HEK293 (cell line): ENCODE data around the gene FAM209B.

ENCODE experiments used
- CTCF ChIA-PET: fragments of 350-600 bp; formaldehyde crosslinking; extraction: SDS; loops from one replicate; lab custom pipeline; 2021; ENCODE audit warnings: antibody characterized with exemption; lab: Yijun Ruan, JAX
- POLR2A ChIA-PET: fragments of 300-600 bp; formaldehyde crosslinking; extraction: SDS; loops from one replicate; lab custom pipeline; 2020; ENCODE audit warnings: antibody characterized with exemption, inconsistent platforms; lab: Yijun Ruan, JAX
- H3K27ac ChIP-seq: fragments of 200-500 bp; sonication (Bioruptor generic); 2 replicates; pipeline ENCODE4 v1.5.1; 2014; ENCODE audit warnings: low read depth, low read length, control low read depth, inconsistent platforms; ENCODE audit errors: extremely low read depth
- H3K36me3 ChIP-seq, 2 experiments: fragments of 200-500 bp in 1 of 2; sonication (Bioruptor generic) in 1 of 2; 1 replicate in 1 of 2; 2 replicates in 1 of 2; pipeline ENCODE4 v1.5.1; 2014 to 2017; ENCODE audit warnings: inconsistent platforms in 2 of 2, low read length in 2 of 2; ENCODE audit not compliant: control insufficient read depth in 2 of 2, insufficient read depth in 1 of 2
- H3K4me1 ChIP-seq: fragments of 200-500 bp; sonication (Bioruptor generic); 2 replicates; pipeline ENCODE4 v1.5.1; 2014; ENCODE audit warnings: mild to moderate bottlenecking, low read length, inconsistent platforms; ENCODE audit not compliant: control insufficient read depth, insufficient read depth
- H3K4me3 ChIP-seq: 2 replicates; pipeline ENCODE4 v1.5.1; 2011; ENCODE audit warnings: low read depth, mild to moderate bottlenecking, control low read depth, low read length, moderate library complexity
- H3K9me3 ChIP-seq: fragments of 200-500 bp; sonication (Bioruptor generic); 2 replicates; pipeline ENCODE4 v1.5.1; 2014; ENCODE audit warnings: low read depth, low read length, inconsistent platforms; ENCODE audit not compliant: control insufficient read depth, insufficient read depth
- EGR2 ChIP-seq: fragments of 450-650 bp; formaldehyde crosslinking; IDR thresholded peaks from 2 replicates; pipeline ENCODE4 v1.5.1; 2016; ENCODE audit warnings: low read depth, missing biosample characterization, missing genetic modification characterization
- GLI2 ChIP-seq: fragments of 450-650 bp; formaldehyde crosslinking; IDR thresholded peaks from 2 replicates; pipeline ENCODE4; 2017; ENCODE audit warnings: missing biosample characterization, missing genetic modification characterization, low read depth, borderline replicate concordance
- GLIS1 ChIP-seq: fragments of 450-650 bp; formaldehyde crosslinking; IDR thresholded peaks from 2 replicates; pipeline ENCODE4 v1.5.1; 2016; ENCODE audit warnings: missing biosample characterization, missing genetic modification characterization
- IKZF3 ChIP-seq: fragments of 450-650 bp; IDR thresholded peaks from 2 replicates; pipeline ENCODE4 v1.5.0; 2018; ENCODE audit warnings: missing biosample characterization, mild to moderate bottlenecking, missing genetic modification characterization, moderate library complexity
- OSR2 ChIP-seq: fragments of 450-650 bp; formaldehyde crosslinking; IDR thresholded peaks from 2 replicates; pipeline ENCODE4 v1.5.1; 2016; ENCODE audit warnings: missing biosample characterization, missing genetic modification characterization
- REST ChIP-seq: fragments of 450-650 bp; formaldehyde crosslinking; IDR thresholded peaks from 2 replicates; pipeline ENCODE4 v1.5.1; 2016; ENCODE audit warnings: missing biosample characterization, missing genetic modification characterization
- SETDB1 ChIP-seq: IDR thresholded peaks from one replicate; pipeline ENCODE4 v1.6.1; 2017; ENCODE audit warnings: mild to moderate bottlenecking, low read length, moderate library complexity, mixed read lengths; ENCODE audit not compliant: insufficient read length
- TCF7L2 ChIP-seq: IDR thresholded peaks from 2 replicates; pipeline ENCODE4 v1.6.1; 2011; ENCODE audit warnings: low read depth, mild to moderate bottlenecking, inconsistent platforms, low read length, moderate library complexity, borderline replicate concordance
- ZBTB17 ChIP-seq: fragments of 450-650 bp; formaldehyde crosslinking; IDR thresholded peaks from 2 replicates; pipeline ENCODE4 v1.5.1; 2016; ENCODE audit warnings: missing biosample characterization, missing genetic modification characterization
- ZBTB49 ChIP-seq: fragments of 450-650 bp; formaldehyde crosslinking; IDR thresholded peaks from 2 replicates; pipeline ENCODE4 v1.5.1; 2016; ENCODE audit warnings: missing biosample characterization, missing genetic modification characterization, low read depth
- ZIC2 ChIP-seq: fragments of 450-650 bp; formaldehyde crosslinking; IDR thresholded peaks from 2 replicates; pipeline ENCODE4 v1.5.1; 2016; ENCODE audit warnings: missing biosample characterization, missing genetic modification characterization
- ZNF132 ChIP-seq: fragments of 450-650 bp; formaldehyde crosslinking; IDR thresholded peaks from 2 replicates; pipeline ENCODE4 v1.5.1; 2017; ENCODE audit warnings: missing biosample characterization, missing genetic modification characterization, borderline replicate concordance
- ZNF311 ChIP-seq: fragments of 450-650 bp; formaldehyde crosslinking; IDR thresholded peaks from 2 replicates; pipeline ENCODE4 v1.5.1; 2017; ENCODE audit warnings: missing biosample characterization, missing genetic modification characterization, borderline replicate concordance
- ZNF473 ChIP-seq: fragments of 450-650 bp; formaldehyde crosslinking; IDR thresholded peaks from 2 replicates; pipeline ENCODE4 v1.5.1; 2017; ENCODE audit warnings: missing biosample characterization, missing genetic modification characterization
- ZNF560 ChIP-seq: fragments of 450-650 bp; formaldehyde crosslinking; IDR thresholded peaks from 2 replicates; pipeline ENCODE4 v1.5.1; 2017; ENCODE audit warnings: missing biosample characterization, missing genetic modification characterization, borderline replicate concordance
- ZNF600 ChIP-seq: fragments of 450-650 bp; formaldehyde crosslinking; IDR thresholded peaks from 2 replicates; pipeline ENCODE4 v1.5.1; 2016; ENCODE audit warnings: missing biosample characterization, missing genetic modification characterization
- ZNF610 ChIP-seq: fragments of 450-650 bp; formaldehyde crosslinking; IDR thresholded peaks from 2 replicates; pipeline ENCODE4 v1.5.1; 2016; ENCODE audit warnings: missing biosample characterization, missing genetic modification characterization, borderline replicate concordance
- ZNF660 ChIP-seq: fragments of 450-650 bp; IDR thresholded peaks from 2 replicates; pipeline ENCODE4 v1.5.1; 2018; ENCODE audit warnings: missing biosample characterization, mild to moderate bottlenecking, missing genetic modification characterization
- ZNF747 ChIP-seq: fragments of 450-650 bp; formaldehyde crosslinking; IDR thresholded peaks from 2 replicates; pipeline ENCODE4 v1.5.1; 2016; ENCODE audit warnings: missing biosample characterization, missing genetic modification characterization
- ZNF777 ChIP-seq: fragments of 450-650 bp; formaldehyde crosslinking; IDR thresholded peaks from 2 replicates; pipeline ENCODE4 v1.5.1; 2017; ENCODE audit warnings: missing biosample characterization, missing genetic modification characterization, borderline replicate concordance
- TF ChIP-seq, protein P1 (sequence below): fragments of 450-650 bp; formaldehyde crosslinking; IDR thresholded peaks from 2 replicates; pipeline ENCODE4 v1.5.1; 2016; ENCODE audit warnings: missing biosample characterization, missing genetic modification characterization, low read depth
- TF ChIP-seq, protein P2 (sequence below): fragments of 450-650 bp; formaldehyde crosslinking; IDR thresholded peaks from 2 replicates; pipeline ENCODE4 v1.5.1; 2016; ENCODE audit warnings: missing biosample characterization, missing genetic modification characterization
- TF ChIP-seq, protein P3 (sequence below): fragments of 450-650 bp; formaldehyde crosslinking; IDR thresholded peaks from 2 replicates; pipeline ENCODE4 v1.5.1; 2016; ENCODE audit warnings: missing biosample characterization, missing genetic modification characterization

FAM209B gene

DNA sequence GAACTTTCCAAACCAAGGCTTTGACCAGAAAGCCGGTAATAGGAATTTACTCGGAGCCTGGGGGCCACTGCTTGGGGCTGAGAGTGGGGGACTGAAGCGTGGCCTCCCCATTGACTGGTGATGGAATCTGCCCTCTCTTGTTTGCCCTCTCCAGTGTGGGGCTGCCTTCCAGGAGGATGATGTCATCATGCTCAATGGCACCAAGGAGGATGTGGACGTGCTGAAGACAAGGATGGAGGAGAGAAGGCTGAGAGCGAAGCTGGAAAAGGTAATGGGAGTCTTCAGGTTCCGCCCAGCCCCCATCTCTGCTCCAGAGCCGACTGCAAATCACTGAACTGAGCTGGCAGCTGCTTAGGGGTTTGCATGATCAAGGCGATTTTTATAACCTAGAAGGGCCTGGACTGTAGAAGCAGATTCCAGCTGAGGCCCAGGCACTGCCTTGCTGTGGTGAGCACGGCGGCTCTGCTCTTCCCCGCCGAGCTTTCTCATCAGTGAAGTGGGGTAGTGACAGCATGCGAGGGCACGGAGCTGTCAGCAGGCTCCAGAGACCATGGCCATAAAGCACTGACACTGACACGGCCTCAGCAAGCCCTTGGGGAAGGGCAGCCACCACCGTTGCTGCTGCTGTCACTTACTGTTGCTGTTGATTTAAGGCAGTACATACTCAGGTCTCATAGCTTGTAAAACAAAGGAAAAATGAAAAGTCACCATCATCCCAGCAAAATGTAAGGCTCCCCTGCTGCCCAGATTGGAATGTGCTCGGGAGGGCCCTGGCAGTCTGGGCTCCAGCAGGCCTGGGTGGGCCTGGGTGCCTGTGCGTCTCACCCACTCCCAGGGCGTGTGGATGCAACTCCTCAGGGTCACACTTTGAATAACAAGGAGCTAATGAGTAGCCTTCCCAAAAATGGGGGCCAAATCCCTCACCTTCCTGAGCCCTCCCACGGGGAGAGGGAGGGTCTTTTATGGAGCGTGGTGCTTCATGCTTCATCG, 19.6 kb upstream of the FAM209B start:
- H3K9me3 ChIP-seq, result no peaks in the 10 kb centered on the region
- H3K36me3 ChIP-seq, result peaks cover 0 to 46% of the 10 kb centered on the region in 2 experiments; a peak in 1 of 3 replicates
- 0 out of 2 replicates have a peak, but pooled peaks have one; percentile 31 for TF ChIP-seq ZNF600 (tag by site-specific recombination)
- TF ChIP-seq ZNF777 (tag by site-specific recombination), result no peak
- peak; percentile 19; the same call in 1 of the 2 replicates for TF ChIP-seq GLIS1 (tag by site-specific recombination)
- TF ChIP-seq, protein P1, sequence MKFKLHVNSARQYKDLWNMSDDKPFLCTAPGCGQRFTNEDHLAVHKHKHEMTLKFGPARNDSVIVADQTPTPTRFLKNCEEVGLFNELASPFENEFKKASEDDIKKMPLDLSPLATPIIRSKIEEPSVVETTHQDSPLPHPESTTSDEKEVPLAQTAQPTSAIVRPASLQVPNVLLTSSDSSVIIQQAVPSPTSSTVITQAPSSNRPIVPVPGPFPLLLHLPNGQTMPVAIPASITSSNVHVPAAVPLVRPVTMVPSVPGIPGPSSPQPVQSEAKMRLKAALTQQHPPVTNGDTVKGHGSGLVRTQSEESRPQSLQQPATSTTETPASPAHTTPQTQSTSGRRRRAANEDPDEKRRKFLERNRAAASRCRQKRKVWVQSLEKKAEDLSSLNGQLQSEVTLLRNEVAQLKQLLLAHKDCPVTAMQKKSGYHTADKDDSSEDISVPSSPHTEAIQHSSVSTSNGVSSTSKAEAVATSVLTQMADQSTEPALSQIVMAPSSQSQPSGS (tag by site-specific recombination), result peak; percentile 50
- TF ChIP-seq, protein P2, sequence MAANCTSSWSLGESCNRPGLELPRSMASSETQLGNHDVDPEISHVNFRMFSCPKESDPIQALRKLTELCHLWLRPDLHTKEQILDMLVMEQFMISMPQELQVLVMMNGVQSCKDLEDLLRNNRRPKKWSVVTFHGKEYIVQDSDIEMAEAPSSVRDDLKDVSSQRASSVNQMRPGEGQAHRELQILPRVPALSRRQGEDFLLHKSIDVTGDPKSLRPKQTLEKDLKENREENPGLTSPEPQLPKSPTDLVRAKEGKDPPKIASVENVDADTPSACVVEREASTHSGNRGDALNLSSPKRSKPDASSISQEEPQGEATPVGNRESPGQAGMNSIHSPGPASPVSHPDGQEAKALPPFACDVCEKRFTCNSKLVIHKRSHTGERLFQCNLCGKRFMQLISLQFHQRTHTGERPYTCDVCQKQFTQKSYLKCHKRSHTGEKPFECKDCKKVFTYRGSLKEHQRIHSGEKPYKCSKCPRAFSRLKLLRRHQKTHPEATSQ (tag by site-specific recombination), result no peak
- peak; percentile 54 for TF ChIP-seq ZIC2
- H3K27ac ChIP-seq, result no peak overlapping the region
- ChIA-PET CTCF (no interaction called here), POLR2A (no interaction called here)
- no peaks in the 10 kb centered on the region for H3K4me1 ChIP-seq
- H3K4me3 ChIP-seq, result no peak overlapping the region

GRCh38 chr20:56516631-56517030, 16.4 kb upstream of the FAM209B start:
- ChIA-PET POLR2A (no interaction called here), CTCF (no interaction called here)
- Histone ChIP-seq H3K4me1 (no peaks in the 10 kb centered on the region), H3K36me3 (peaks cover 0 to 63% of the 10 kb centered on the region in 2 experiments; a peak in 1 of 3 replicates), H3K4me3 (no peak overlapping the region), H3K9me3 (no peaks in the 10 kb centered on the region), H3K27ac (no peak overlapping the region)
- TF ChIP-seq TCF7L2 (no peak), REST (no peak), ZBTB49 (tag by site-specific recombination) (no peak), ZNF132 (no peak), ZNF610 (no peak), ZNF311 (tag by site-specific recombination) (no peak), OSR2 (no peak), ZNF660 (tag by site-specific recombination) (no peak), ZNF560 (tag by site-specific recombination) (no peak), SETDB1 (no peak), GLI2 (tag by site-specific recombination) (no peak), ZNF747 (tag by site-specific recombination) (no peak), ZNF473 (tag by site-specific recombination) (no peak), ZBTB17 (tag by site-specific recombination) (no peak), EGR2 (no peak), IKZF3 (tag by site-specific recombination) (no peak)
- TF ChIP-seq, protein P3, sequence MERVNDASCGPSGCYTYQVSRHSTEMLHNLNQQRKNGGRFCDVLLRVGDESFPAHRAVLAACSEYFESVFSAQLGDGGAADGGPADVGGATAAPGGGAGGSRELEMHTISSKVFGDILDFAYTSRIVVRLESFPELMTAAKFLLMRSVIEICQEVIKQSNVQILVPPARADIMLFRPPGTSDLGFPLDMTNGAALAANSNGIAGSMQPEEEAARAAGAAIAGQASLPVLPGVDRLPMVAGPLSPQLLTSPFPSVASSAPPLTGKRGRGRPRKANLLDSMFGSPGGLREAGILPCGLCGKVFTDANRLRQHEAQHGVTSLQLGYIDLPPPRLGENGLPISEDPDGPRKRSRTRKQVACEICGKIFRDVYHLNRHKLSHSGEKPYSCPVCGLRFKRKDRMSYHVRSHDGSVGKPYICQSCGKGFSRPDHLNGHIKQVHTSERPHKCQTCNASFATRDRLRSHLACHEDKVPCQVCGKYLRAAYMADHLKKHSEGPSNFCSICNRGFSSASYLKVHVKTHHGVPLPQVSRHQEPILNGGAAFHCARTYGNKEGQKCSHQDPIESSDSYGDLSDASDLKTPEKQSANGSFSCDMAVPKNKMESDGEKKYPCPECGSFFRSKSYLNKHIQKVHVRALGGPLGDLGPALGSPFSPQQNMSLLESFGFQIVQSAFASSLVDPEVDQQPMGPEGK, result no peak
